K562 treated with DMSO at 1 percent for 24 hours (cell line): ENCODE results near the gene OXA1L. TPM values are rescaled to one million over a fixed set of nuclear protein-coding genes. Genes with fewer than 3 reads are reported as not detected.

Source experiments
- total RNA-seq: library from RNA; unstranded; fragments of 300-600 nt; gene quantifications from 2 replicates; pipeline ENCODE4 v1.2.3, GENCODE V29; 2022; ENCODE audit warnings: low read depth; ENCODE audit not compliant: insufficient read depth

Gene OXA1L
- total RNA-seq = 109 and 111 TPM in 2 replicates

DNA sequence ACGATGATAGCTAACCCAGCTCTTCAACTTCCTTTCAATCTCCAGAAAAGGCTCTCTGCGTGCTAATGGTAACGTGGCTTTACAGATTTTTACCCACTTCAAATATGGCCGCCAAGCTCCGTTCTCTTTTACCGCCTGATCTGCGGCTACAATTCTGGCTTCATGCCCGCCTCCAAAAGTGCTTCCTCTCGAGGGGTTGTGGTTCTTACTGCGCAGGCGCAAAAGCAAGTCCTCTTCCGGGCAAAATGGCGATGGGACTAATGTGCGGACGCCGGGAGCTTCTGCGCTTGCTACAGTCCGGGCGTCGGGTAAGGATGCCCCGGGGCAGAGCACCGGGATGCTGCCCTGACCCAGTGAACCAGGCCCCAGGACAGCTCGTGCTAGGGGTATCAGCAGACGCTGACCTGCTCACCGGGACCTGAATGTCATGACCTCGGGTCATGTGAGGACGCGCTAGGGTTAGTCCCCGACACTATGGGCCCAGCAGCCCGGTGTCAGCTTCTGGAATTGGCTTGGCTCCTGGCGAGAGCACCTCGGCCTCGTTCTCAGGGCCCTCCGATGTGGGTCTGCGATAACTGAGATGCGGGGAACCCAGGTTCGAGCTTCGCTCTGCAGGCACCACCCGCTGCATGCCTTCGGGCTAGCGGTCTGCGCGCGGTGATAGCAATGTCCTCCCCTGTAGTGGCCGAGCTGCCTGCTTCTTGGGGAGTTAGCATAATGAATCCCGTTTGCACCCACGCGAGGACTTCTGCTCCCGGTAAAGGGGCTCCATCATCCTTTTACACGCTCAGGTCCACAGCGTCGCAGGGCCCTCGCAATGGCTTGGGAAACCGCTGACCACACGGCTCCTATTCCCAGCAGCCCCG, at the start of gene OXA1L:
Gene OXA1L, plus strand, starts transcription at position 232 of the 866 bp plus-strand sequence. Its CDS starts 14 bp downstream, at position 246.

GRCh38 chr14:22814941-22815713, 48.6 kb downstream of the OXA1L start, which contains the start of gene SLC7A7:
SLC7A7 (minus strand) TSS chr14:22815435; CDS start chr14:22813398, 2,037 bp downstream.

Other genes starting within 250 kb of the OXA1L start
- 234 and 250 TPM in 2 replicates for gene DAD1, start 177.5 kb upstream of the OXA1L start, total RNA-seq
- 31.9 and 32.7 TPM in 2 replicates for gene ABHD4, start 168.4 kb upstream of the OXA1L start, total RNA-seq
- not detected in 2 replicates for gene OR6J1, start 122.3 kb upstream of the OXA1L start, total RNA-seq
- gene SLC7A7, start 48.7 kb downstream of the OXA1L start, total RNA-seq = 1.1 and 3.5 TPM in 2 replicates
- gene MRPL52, start 63.2 kb downstream of the OXA1L start, total RNA-seq = 98.0 and 108 TPM in 2 replicates
- gene MMP14, start 69.9 kb downstream of the OXA1L start, total RNA-seq = 3.0 and 3.6 TPM in 2 replicates
- 75.9 and 77.9 TPM in 2 replicates for gene LRP10, start 105.1 kb downstream of the OXA1L start, total RNA-seq
- 0.79 and 1.2 TPM in 2 replicates for gene REM2, start 116.5 kb downstream of the OXA1L start, total RNA-seq
- gene RBM23, start 152.5 kb downstream of the OXA1L start, total RNA-seq = 44.1 and 51.2 TPM in 2 replicates
- 92.0 and 107 TPM in 2 replicates for gene PRMT5, start 162.7 kb downstream of the OXA1L start, total RNA-seq
- 103 and 114 TPM in 2 replicates for gene HAUS4, start 190.4 kb downstream of the OXA1L start, total RNA-seq
- gene AJUBA, start 215.9 kb downstream of the OXA1L start, total RNA-seq = 13.0 and 13.8 TPM in 2 replicates
- gene C14orf93, start 243.5 kb downstream of the OXA1L start, total RNA-seq = 24.9 and 27.5 TPM in 2 replicates